Peyer's patch (tissue), 4 donors: ENCODE data around the gene SPON1.

Source experiments
- CTCF ChIP-seq, 6 experiments: fragments of 450-650 bp in 4 of 6; fragments of 200-600 bp in 2 of 6; sonication (generic) in 1 of 6; IDR thresholded peaks; one replicate each; pipeline ENCODE4 v1.5.1; 2017 to 2019; ENCODE audit warnings: antibody characterized with exemption in 6 of 6, mild to moderate bottlenecking in 3 of 6, moderate library complexity in 1 of 6
- POLR2A ChIP-seq, 2 donors: fragments of 450-650 bp; IDR thresholded peaks; one replicate each; pipeline ENCODE4 v1.5.1; 2017; ENCODE audit warnings: antibody characterized with exemption in 2 of 2, mild to moderate bottlenecking in 2 of 2, moderate library complexity in 2 of 2

GRCh38 chr11:14288189-14288935, 325.8 kb downstream of the SPON1 start:
- TF ChIP-seq CTCF (IDR thresholded peaks at IDR 0.05) (no peak), POLR2A (IDR thresholded peaks at IDR 0.05) (no peak)
